Measurements from ENCODE around the gene ARRB2.

DNA sequence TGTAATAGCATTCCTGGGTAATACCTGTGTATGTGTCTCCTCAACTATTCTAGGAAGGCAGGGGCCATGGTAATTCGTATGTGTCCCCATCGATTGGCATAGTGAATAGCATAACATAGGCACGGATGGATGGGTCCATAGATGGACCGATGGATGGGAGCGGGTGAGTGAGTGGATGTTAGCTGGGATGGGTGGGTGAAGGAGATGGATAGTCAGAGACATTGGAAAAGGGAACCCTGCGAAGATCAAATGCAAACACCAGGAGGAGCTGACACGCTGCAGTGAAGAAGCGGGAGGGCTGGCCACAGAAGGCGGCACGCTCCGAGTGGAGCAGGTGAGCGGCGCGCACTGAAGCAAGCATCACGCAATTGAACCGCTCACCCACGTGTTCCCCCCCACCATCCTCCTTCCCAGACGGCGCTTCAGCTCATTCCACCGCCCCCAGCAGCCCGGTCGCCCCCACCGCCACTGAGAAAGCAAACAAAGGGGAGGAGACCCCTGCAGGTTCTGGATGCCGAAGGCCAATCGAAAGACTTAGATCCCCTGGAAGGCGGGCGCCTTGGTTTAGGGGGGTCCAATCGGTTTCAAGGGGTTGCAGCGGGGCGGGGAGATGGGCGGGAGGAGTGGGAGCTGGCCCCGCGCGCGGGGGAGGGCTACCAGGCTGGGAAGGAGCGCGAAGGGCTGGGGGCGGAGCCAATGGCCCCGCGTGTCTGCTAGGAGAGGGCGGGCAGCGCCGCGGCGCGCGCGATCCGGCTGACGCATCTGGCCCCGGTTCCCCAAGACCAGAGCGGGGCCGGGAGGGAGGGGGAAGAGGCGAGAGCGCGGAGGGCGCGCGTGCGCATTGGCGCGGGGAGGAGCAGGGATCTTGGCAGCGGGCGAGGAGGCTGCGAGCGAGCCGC lies at the start of gene ARRB2:
- TF ChIP-seq, protein P1, sequence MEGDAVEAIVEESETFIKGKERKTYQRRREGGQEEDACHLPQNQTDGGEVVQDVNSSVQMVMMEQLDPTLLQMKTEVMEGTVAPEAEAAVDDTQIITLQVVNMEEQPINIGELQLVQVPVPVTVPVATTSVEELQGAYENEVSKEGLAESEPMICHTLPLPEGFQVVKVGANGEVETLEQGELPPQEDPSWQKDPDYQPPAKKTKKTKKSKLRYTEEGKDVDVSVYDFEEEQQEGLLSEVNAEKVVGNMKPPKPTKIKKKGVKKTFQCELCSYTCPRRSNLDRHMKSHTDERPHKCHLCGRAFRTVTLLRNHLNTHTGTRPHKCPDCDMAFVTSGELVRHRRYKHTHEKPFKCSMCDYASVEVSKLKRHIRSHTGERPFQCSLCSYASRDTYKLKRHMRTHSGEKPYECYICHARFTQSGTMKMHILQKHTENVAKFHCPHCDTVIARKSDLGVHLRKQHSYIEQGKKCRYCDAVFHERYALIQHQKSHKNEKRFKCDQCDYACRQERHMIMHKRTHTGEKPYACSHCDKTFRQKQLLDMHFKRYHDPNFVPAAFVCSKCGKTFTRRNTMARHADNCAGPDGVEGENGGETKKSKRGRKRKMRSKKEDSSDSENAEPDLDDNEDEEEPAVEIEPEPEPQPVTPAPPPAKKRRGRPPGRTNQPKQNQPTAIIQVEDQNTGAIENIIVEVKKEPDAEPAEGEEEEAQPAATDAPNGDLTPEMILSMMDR (IDR thresholded peaks at IDR 0.05; ENCODE audit: extremely low read depth in 1 of 2, insufficient read depth in 1 of 2, low read depth in 1 of 2, low read length in 2 of 2), result peak; percentile 36 to 77
- no peak for TF ChIP-seq JUN (IDR thresholded peaks at IDR 0.05; ENCODE audit: borderline replicate concordance, insufficient read depth, insufficient read length, low read depth)
- TF ChIP-seq EZH2 (IDR thresholded peaks at IDR 0.05; ENCODE audit: borderline replicate concordance, low read depth, low read length, severe bottlenecking), result no peak
- TF ChIP-seq POLR2AphosphoS5 (IDR thresholded peaks at IDR 0.05; ENCODE audit: insufficient read depth, low read depth, low read length), result no peak
- TF ChIP-seq POLR2A (IDR thresholded peaks at IDR 0.05; ENCODE audit: low read depth, low read length), result no peak
- TF ChIP-seq, protein P2, sequence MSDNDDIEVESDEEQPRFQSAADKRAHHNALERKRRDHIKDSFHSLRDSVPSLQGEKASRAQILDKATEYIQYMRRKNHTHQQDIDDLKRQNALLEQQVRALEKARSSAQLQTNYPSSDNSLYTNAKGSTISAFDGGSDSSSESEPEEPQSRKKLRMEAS (IDR thresholded peaks at IDR 0.05; ENCODE audit: insufficient read depth, insufficient read length), result peak; percentile 68
- no peak for TF ChIP-seq MYC (IDR thresholded peaks at IDR 0.05; ENCODE audit: low read depth, low read length)
- TF ChIP-seq GATA2 (IDR thresholded peaks at IDR 0.05; ENCODE audit: insufficient read depth, insufficient read length, low read depth, low read length), result no peak
- TF ChIP-seq FOS (IDR thresholded peaks at IDR 0.05; ENCODE audit: borderline replicate concordance, insufficient read depth, low read length), result peak; percentile 12

Data from endothelial cell of umbilical vein (primary cell).